Neural cell (in vitro differentiated cells): ENCODE results near the gene NFAT5.

Experiments
- CTCF ChIP-seq: fragments of 450-650 bp; IDR thresholded peaks from 2 replicates; pipeline ENCODE4 v1.5.1; 2014; ENCODE audit warnings: antibody characterized with exemption, mild to moderate bottlenecking, moderate library complexity; ENCODE audit not compliant: poor library complexity, severe bottlenecking
- EZH2 ChIP-seq: fragments of 200-600, 300-800 bp; shearing (Covaris generic), sonication (generic); IDR thresholded peaks from 2 replicates; pipeline ENCODE4 v1.6.1; 2014; ENCODE audit warnings: antibody characterized with exemption, low read length, borderline replicate concordance, mild to moderate bottlenecking; ENCODE audit not compliant: insufficient read depth, poor library complexity, severe bottlenecking

DNA sequence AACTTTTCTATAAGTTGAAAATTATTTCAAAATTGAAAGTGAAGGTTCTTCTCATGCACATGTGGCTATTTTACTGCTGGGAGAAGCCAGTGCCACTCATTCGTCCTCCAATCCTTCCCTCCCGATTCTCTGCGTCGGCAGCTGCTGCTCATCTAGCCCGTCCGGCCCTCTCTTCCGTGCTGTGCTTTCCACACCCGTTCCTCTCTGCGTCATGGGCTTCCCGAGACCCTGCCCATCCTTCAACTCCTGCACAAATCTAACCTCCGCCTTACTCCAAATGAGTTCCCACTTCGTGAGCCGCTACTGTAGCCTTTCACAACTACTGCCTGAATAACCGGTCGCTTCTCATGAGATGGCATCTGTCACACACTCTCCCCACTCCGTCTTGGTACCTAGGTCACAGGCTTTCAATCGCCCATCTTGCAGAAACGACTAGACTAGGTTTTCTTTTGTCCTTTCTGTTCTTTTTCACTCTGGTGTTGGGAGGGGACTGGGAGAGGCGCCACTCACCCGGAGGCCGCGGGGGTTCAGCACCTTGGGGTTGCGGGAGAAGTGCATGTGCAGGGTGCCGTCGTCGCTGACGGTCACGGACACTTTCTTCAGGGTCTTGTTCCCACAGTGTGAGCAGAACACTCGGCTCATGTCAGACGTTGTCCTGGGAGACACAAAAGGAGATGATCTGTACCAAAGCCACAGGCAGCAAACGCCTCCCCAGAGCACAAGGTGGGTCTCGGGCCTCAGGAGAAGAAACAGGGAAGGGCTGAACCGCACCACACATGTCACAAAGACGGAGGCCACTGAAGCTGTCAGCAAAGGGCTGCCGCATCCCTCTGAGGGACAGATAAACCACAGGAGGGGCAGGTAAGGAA, 178.8 kb downstream of the NFAT5 start:
- TF ChIP-seq EZH2 (no peak), CTCF (no peak)
